ENCODE measurements around the gene CAMKK1.

CAMKK1 gene

GRCh38 chr17:3843935-3844516, 48.8 kb downstream of the CAMKK1 start:
- no peak for DNase-seq

- no peak for DNase-seq
Observed at GRCh38 chr17:3838206-3838605, 54.6 kb downstream of the CAMKK1 start.

- DNase-seq, result no peak
Observed at GRCh38 chr17:3836551-3836950, 56.3 kb downstream of the CAMKK1 start.

- DNase-seq, result peak; percentile 78
Observed at GRCh38 chr17:3835410-3836229, 57.2 kb downstream of the CAMKK1 start.

- DNase-seq, result peak; percentile 94
Observed at GRCh38 chr17:3834811-3835210, 58.0 kb downstream of the CAMKK1 start.

GRCh38 chr17:3828852-3829232, 64.0 kb downstream of the CAMKK1 start:
- no peak for DNase-seq

GRCh38 chr17:3828151-3828851, 64.6 kb downstream of the CAMKK1 start:
- DNase-seq, result peak; percentile 42

- peak; percentile 47 for DNase-seq
Observed at GRCh38 chr17:3827124-3827773, 65.6 kb downstream of the CAMKK1 start.

- no peak for DNase-seq
Observed at GRCh38 chr17:3826191-3826590, 66.7 kb downstream of the CAMKK1 start.

GRCh38 chr17:3821101-3821500, 71.8 kb downstream of the CAMKK1 start:
- DNase-seq, result no peak

- DNase-seq, result peak; percentile 68
Observed at GRCh38 chr17:3818786-3819185, 74.1 kb downstream of the CAMKK1 start.

GRCh38 chr17:3817851-3818605, 74.8 kb downstream of the CAMKK1 start:
- no peak for DNase-seq

- DNase-seq, result no peak
Observed at GRCh38 chr17:3815925-3816324, 76.9 kb downstream of the CAMKK1 start.

- no peak for DNase-seq
Observed at GRCh38 chr17:3815122-3815521, 77.7 kb downstream of the CAMKK1 start.

- no peak for DNase-seq
Observed at GRCh38 chr17:3814361-3814760, 78.5 kb downstream of the CAMKK1 start.

GRCh38 chr17:3813171-3813570, 79.7 kb downstream of the CAMKK1 start:
- no peak for DNase-seq

- DNase-seq, result no peak
Observed at GRCh38 chr17:3812771-3813170, 80.1 kb downstream of the CAMKK1 start.

GRCh38 chr17:3812284-3812683, 80.6 kb downstream of the CAMKK1 start:
- DNase-seq, result no peak
